EL (cell line): Measurements from ENCODE around the gene BCOR.
A peak's percentile ranks its signal among the peaks of the same experiment; 100 is the strongest.

Experiments used
- DNase-seq: peaks from one replicate; pipeline ENCODE4 v3.0.0-alpha.2; 2016

The BCOR gene

GRCh38 chrX:40097504-40098263, at the start of gene BCOR:
TSS of gene BCOR (minus strand) at chrX:40097958. CDS start at chrX:40077929, 20,029 bp downstream.
- DNase-seq: peak; percentile 70

GRCh38 chrX:40147126-40147952, 49.6 kb upstream of the BCOR start:
- no peak for DNase-seq

- peak; percentile 36 for DNase-seq
Observed at GRCh38 chrX:40146262-40147125, 48.7 kb upstream of the BCOR start.

- no peak for DNase-seq
Observed at GRCh38 chrX:40145923-40146261, 48.1 kb upstream of the BCOR start.

- DNase-seq: peak; percentile 27
Observed at GRCh38 chrX:40145001-40145922, 47.5 kb upstream of the BCOR start.

- DNase-seq: no peak
Observed at GRCh38 chrX:40144576-40144975, 46.8 kb upstream of the BCOR start.

GRCh38 chrX:40143987-40144386, 46.2 kb upstream of the BCOR start:
- no peak for DNase-seq

GRCh38 chrX:40143001-40143400, 45.2 kb upstream of the BCOR start:
- no peak for DNase-seq

- DNase-seq: no peak
Observed at GRCh38 chrX:40142417-40142816, 44.7 kb upstream of the BCOR start.

GRCh38 chrX:40140706-40141499, 43.1 kb upstream of the BCOR start:
- DNase-seq: no peak

- peak; percentile 80 for DNase-seq
Observed at GRCh38 chrX:40132751-40133150, 35.0 kb upstream of the BCOR start.

GRCh38 chrX:40131654-40132337, 34.0 kb upstream of the BCOR start:
- DNase-seq: no peak

GRCh38 chrX:40130207-40130606, 32.4 kb upstream of the BCOR start:
- DNase-seq: peak; percentile 86

- peak; percentile 9 for DNase-seq
Observed at GRCh38 chrX:40127052-40127451, 29.3 kb upstream of the BCOR start.

GRCh38 chrX:40122487-40122886, 24.7 kb upstream of the BCOR start:
- DNase-seq: no peak

GRCh38 chrX:40121618-40122017, 23.9 kb upstream of the BCOR start:
- no peak for DNase-seq

- no peak for DNase-seq
Observed at GRCh38 chrX:40120838-40121580, 23.3 kb upstream of the BCOR start.

GRCh38 chrX:40117715-40118285, 20.0 kb upstream of the BCOR start:
- DNase-seq: no peak

GRCh38 chrX:40116925-40117324, 19.2 kb upstream of the BCOR start:
- DNase-seq: no peak

- DNase-seq: no peak
Observed at GRCh38 chrX:40112996-40113395, 15.2 kb upstream of the BCOR start.
